Stomach (tissue), 9 donors: ENCODE data around the gene MRPL49. TPM values are rescaled to one million over a fixed set of nuclear protein-coding genes. Genes with fewer than 3 reads are reported as not detected.

Experiments used
- DNase-seq, 2 donors: peaks; one replicate each; pipeline versions ENCODE4 v3.0.0 to v3.0.0-alpha.2; 2013 to 2019
- H3K27ac ChIP-seq, 5 donors: fragments of 200-600 bp in 4 of 5; sonication (generic) in 4 of 5; one replicate each; pipeline ENCODE4 v1.5.1; 2013 to 2019; ENCODE audit warnings: mild to moderate bottlenecking in 1 of 5, moderate library complexity in 1 of 5
- H3K27me3 ChIP-seq, 3 donors: fragments of 200-600 bp; sonication (generic); one replicate each; pipeline ENCODE4 v1.5.1; 2017 to 2019; ENCODE audit warnings: mixed run types in 1 of 3
- H3K36me3 ChIP-seq, 4 donors: fragments of 200-600 bp; sonication (generic); 1 replicate in 3 of 4; 2 replicates in 1 of 4; pipeline ENCODE4 v1.5.1; 2016 to 2019
- H3K4me1 ChIP-seq, 4 donors: fragments of 200-600 bp; sonication (generic); one replicate each; pipeline ENCODE4 v1.5.1; 2016 to 2019
- H3K4me3 ChIP-seq, 4 donors: fragments of 200-600 bp; sonication (generic) in 3 of 4; one replicate each; pipeline ENCODE4 v1.5.1; 2016 to 2019; ENCODE audit warnings: mild to moderate bottlenecking in 1 of 4
- H3K9me3 ChIP-seq, 4 donors: fragments of 200-600 bp; sonication (generic); one replicate each; pipeline ENCODE4 v1.5.1; 2016 to 2019
- EP300 ChIP-seq: sonication (generic); formaldehyde crosslinking; IDR thresholded peaks from one replicate; pipeline ENCODE4 v1.6.1; 2017; ENCODE audit warnings: antibody characterized with exemption
- POLR2A ChIP-seq, 4 donors: fragments of 450-650 bp; IDR thresholded peaks; one replicate each; pipeline ENCODE4 v1.6.1; 2016; ENCODE audit warnings: antibody characterized with exemption in 4 of 4, control low read depth in 2 of 4, mild to moderate bottlenecking in 1 of 4, moderate library complexity in 1 of 4
- POLR2AphosphoS5 ChIP-seq, 3 donors: sonication (generic); formaldehyde crosslinking; IDR thresholded peaks; one replicate each; pipeline ENCODE4 v1.6.1; 2016; ENCODE audit warnings: antibody characterized with exemption in 3 of 3
- WGBS, 5 donors: extraction: QIAGEN DNeasy Blood & Tissue Kit in 3 of 5; methylation state at CpG; one replicate each; pipeline versions ENCODE4 v1.1.5 to v1.1.7; 2013 to 2018; 5-methylcytosine and 5-hydroxymethylcytosine counted together
- intact Hi-C: fragments of 100-400 bp; cut with DNase I; formaldehyde crosslinking; loops from one replicate; pipeline ENCODE4 v1.15.1; 2023; ENCODE audit warnings: low total_unique reads
- polyA plus RNA-seq, 3 donors: library from polyadenylated mRNA; stranded (reverse); fragments of 200-250 nt; gene quantifications; one replicate each; pipeline ENCODE4 v1.2.3, GENCODE V29; 2013
- total RNA-seq, 5 donors: library from RNA; depleted of rRNA; stranded (reverse); fragments of >200 nt; gene quantifications; one replicate each; pipeline versions ENCODE4 v1.1.0 to v1.2.3, GENCODE V29; 2014 to 2016
- TF ChIP-seq, protein P1 (sequence below), 7 experiments: fragments of 450-650 bp in 4 of 7; fragments of 200-600 bp in 3 of 7; sonication (generic) in 3 of 7; IDR thresholded peaks; one replicate each; pipeline ENCODE4 v1.5.1; 2016 to 2019; ENCODE audit warnings: antibody characterized with exemption in 7 of 7, control low read depth in 2 of 7, mild to moderate bottlenecking in 1 of 7
- donor health status: healthy with polysubstance abuse.
- donor health status: Bipolar disorder and iron deficiency.
- donor health status: healthy.

The MRPL49 gene
- total and polyA plus RNA-seq, 8 donors, result 22.8 to 75.9 (median 37.8) TPM

DNA sequence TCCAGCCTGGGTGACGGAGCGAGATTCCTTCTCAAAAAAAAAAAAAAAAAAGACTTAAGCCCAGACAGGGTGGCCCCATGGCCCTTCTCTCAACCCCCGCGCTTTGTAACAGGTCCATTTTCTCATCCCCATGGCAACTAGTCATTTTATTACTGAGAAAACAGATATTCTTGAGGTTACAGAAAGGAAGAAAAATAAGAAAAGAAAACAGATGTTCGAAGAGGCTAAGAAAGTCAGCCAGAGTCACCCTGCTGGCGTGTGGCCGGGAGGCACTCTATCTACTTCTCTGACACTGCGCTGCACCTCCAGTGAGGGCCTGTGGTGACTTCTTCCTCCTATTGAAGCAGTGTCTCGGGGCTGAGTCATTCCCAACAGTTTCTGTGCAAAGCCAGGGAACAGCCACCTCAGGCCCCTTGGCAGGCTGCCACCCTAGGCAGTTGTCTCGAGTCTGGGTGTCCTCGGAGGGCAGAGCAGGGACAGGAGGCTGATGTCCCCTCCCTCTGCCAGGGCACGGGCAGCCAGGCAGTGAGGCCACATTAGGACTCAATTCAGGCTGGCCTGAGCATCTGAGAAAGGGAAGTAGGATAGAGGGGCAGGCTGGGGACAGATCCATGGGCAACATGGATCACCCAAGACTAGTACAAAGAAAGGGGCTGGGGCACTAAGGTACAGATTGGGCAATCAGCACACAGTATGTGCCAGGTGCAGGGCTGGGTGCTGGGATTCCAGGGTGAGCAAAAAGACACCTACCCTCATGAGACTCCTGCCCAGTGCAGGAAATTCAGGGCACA lies 28.6 kb downstream of the MRPL49 start:
- WGBS, 5 donors, result 21 to 40% (median 34%) methylated on average over 10 to 12 of the region's 12 CpGs
- intact Hi-C loops, result no loop called here

DNA sequence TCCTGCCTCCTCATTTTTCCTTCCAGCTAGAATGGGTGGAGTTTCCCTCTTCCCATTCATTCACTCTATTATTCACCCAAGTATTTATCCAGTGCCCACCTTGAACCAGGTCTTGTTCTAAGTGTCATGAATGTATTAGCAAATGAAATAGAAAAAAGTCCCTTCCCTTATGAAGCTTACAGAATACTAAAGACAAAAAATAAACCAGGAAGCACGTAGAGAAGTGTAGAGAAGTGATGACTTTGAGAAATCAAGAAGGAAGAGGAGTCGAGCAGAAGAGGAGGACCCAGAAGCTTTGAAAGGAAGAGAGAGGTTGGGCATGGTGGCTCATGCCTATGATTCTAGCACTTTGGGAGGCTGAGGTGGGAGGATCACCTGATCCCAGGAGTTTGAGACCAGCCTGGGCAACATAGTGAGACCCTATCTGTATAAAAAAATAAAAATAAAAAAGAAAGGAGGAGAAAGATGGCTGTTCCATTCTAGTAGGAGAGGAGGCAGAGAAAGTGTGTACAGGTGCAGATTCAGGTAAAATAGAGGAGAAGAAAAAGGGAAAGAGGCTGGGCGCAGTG lies 29.3 kb downstream of the MRPL49 start:
- Histone ChIP-seq H3K9me3 (peaks cover 0 to 4% (median 1%) of the 10 kb centered on the region in 4 donors), H3K4me1 (peaks cover 9 to 21% (median 10%) of the 10 kb centered on the region in 4 donors), H3K36me3 (no peaks in the 10 kb centered on the region), H3K27me3 (no peaks in the 10 kb centered on the region), H3K4me3 (no peak overlapping the region), H3K27ac (peak overlapping the region in 4 of 5 donors; percentile 32 to 65 (median 58))
- TF ChIP-seq EP300, result no peak
- TF ChIP-seq, protein P1, sequence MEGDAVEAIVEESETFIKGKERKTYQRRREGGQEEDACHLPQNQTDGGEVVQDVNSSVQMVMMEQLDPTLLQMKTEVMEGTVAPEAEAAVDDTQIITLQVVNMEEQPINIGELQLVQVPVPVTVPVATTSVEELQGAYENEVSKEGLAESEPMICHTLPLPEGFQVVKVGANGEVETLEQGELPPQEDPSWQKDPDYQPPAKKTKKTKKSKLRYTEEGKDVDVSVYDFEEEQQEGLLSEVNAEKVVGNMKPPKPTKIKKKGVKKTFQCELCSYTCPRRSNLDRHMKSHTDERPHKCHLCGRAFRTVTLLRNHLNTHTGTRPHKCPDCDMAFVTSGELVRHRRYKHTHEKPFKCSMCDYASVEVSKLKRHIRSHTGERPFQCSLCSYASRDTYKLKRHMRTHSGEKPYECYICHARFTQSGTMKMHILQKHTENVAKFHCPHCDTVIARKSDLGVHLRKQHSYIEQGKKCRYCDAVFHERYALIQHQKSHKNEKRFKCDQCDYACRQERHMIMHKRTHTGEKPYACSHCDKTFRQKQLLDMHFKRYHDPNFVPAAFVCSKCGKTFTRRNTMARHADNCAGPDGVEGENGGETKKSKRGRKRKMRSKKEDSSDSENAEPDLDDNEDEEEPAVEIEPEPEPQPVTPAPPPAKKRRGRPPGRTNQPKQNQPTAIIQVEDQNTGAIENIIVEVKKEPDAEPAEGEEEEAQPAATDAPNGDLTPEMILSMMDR (IDR thresholded peaks at IDR 0.05), result no peak
- TF ChIP-seq POLR2A (IDR thresholded peaks at IDR 0.05), result no peak
- TF ChIP-seq POLR2AphosphoS5 (IDR thresholded peaks at IDR 0.05), result no peak
- no peak for DNase-seq
- WGBS, 5 donors, result 68 to 83% (median 78%) methylated on average over 3 of the region's 3 CpGs
- intact Hi-C loops, result no loop called here

More for the DNA sequence above, 28.6 kb downstream of the MRPL49 start:
- TF ChIP-seq POLR2A (IDR thresholded peaks at IDR 0.05) (no peak), EP300 (no peak), POLR2AphosphoS5 (IDR thresholded peaks at IDR 0.05) (peak in 1 of 3 donors; percentile 49)
- TF ChIP-seq, protein P1 (IDR thresholded peaks at IDR 0.05), result no peak
- Histone ChIP-seq H3K27ac (peak overlapping the region in 4 of 5 donors; percentile 32 to 65 (median 58)), H3K9me3 (peaks cover 0 to 4% (median 1%) of the 10 kb centered on the region in 4 donors), H3K4me3 (no peak overlapping the region), H3K4me1 (peaks cover 9 to 21% (median 10%) of the 10 kb centered on the region in 4 donors), H3K27me3 (no peaks in the 10 kb centered on the region), H3K36me3 (no peaks in the 10 kb centered on the region)
- DNase-seq, result peak; percentile 85 to 86

DNA sequence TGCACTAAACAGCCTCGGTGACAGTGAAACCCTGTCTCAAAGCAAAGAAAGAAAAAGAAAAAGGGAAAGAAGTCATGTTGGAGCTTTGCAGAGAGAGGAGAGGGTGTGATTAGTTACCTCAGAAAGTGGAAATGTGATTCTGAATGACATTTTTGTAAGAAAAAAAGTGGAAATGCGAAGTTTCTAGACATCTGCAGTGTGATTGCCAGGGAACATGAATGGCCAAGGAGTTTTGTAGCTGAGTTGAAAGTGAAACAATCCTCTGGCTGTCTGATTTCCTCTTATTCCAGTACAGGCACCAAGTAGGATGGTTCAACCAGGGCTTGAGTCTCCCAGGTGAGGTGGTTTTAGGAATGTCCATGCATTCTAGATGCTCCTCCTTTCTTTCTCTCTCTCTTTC lies 30.0 kb downstream of the MRPL49 start:
- Histone ChIP-seq H3K36me3 (no peaks in the 10 kb centered on the region), H3K9me3 (peaks cover 0 to 4% (median 1%) of the 10 kb centered on the region in 4 donors), H3K4me3 (no peak overlapping the region), H3K27me3 (no peaks in the 10 kb centered on the region), H3K27ac (no peak overlapping the region), H3K4me1 (peaks cover 9 to 21% (median 10%) of the 10 kb centered on the region in 4 donors)
- WGBS, 5 donors, result 52 to 88% (median 70%) methylated on average over 2 of the region's 2 CpGs
- no peak for DNase-seq
- TF ChIP-seq POLR2A (IDR thresholded peaks at IDR 0.05) (no peak), EP300 (no peak), POLR2AphosphoS5 (IDR thresholded peaks at IDR 0.05) (no peak)
- TF ChIP-seq, protein P1 (IDR thresholded peaks at IDR 0.05), result no peak
- intact Hi-C loops, result no loop called here

DNA sequence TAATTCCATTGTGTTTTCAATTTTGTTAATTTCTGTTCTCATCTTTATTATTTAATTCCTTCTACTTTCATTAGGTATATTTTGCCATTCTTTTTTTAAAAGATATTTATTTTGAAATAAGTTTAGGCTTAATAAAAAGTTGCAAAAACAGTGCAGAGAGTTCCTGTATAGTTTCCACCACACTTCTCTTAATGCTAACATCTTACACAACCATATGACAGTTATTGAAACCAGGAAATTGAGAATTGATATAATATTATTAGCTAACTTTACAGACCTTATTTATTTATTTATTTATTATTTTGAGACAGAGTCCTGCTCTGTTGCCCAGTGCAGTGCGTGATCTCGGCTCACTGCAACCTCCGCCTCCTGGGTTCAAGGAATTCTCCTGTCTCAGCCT lies 34.1 kb downstream of the MRPL49 start:
- 94 to 99% (median 96%) methylated on average over 3 of the region's 3 CpGs for WGBS, 5 donors
- peaks cover 0 to 6% (median 1%) of the 10 kb centered on the region in 4 donors for H3K4me1 ChIP-seq
- no peaks in the 10 kb centered on the region for H3K36me3 ChIP-seq
- no peaks in the 10 kb centered on the region for H3K27me3 ChIP-seq
- TF ChIP-seq POLR2A (IDR thresholded peaks at IDR 0.05) (no peak), EP300 (no peak), POLR2AphosphoS5 (IDR thresholded peaks at IDR 0.05) (no peak)
- TF ChIP-seq, protein P1 (IDR thresholded peaks at IDR 0.05), result no peak
- H3K9me3 ChIP-seq, result no peaks in the 10 kb centered on the region
- no peak for DNase-seq
- intact Hi-C loops, result no loop called here
- H3K27ac ChIP-seq, result no peak overlapping the region
- no peak overlapping the region for H3K4me3 ChIP-seq
